HTERT RPE-1 (cell line): ENCODE measurements around the gene ACTR8.
"Not testable (repeated sequence)": the region's sequence is repeated elsewhere in the genome, so short reads cannot be mapped to it uniquely, and the experiment has no call there.

Source experiments
- in situ Hi-C: fragments of 300-500 bp; cut with MboI; formaldehyde crosslinking; loops from 4 replicates; pipeline ENCODE4 v1.14.3; 2020; ENCODE audit warnings: low sequenced_read_pairs

Gene ACTR8, protein sequence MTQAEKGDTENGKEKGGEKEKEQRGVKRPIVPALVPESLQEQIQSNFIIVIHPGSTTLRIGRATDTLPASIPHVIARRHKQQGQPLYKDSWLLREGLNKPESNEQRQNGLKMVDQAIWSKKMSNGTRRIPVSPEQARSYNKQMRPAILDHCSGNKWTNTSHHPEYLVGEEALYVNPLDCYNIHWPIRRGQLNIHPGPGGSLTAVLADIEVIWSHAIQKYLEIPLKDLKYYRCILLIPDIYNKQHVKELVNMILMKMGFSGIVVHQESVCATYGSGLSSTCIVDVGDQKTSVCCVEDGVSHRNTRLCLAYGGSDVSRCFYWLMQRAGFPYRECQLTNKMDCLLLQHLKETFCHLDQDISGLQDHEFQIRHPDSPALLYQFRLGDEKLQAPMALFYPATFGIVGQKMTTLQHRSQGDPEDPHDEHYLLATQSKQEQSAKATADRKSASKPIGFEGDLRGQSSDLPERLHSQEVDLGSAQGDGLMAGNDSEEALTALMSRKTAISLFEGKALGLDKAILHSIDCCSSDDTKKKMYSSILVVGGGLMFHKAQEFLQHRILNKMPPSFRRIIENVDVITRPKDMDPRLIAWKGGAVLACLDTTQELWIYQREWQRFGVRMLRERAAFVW

DNA sequence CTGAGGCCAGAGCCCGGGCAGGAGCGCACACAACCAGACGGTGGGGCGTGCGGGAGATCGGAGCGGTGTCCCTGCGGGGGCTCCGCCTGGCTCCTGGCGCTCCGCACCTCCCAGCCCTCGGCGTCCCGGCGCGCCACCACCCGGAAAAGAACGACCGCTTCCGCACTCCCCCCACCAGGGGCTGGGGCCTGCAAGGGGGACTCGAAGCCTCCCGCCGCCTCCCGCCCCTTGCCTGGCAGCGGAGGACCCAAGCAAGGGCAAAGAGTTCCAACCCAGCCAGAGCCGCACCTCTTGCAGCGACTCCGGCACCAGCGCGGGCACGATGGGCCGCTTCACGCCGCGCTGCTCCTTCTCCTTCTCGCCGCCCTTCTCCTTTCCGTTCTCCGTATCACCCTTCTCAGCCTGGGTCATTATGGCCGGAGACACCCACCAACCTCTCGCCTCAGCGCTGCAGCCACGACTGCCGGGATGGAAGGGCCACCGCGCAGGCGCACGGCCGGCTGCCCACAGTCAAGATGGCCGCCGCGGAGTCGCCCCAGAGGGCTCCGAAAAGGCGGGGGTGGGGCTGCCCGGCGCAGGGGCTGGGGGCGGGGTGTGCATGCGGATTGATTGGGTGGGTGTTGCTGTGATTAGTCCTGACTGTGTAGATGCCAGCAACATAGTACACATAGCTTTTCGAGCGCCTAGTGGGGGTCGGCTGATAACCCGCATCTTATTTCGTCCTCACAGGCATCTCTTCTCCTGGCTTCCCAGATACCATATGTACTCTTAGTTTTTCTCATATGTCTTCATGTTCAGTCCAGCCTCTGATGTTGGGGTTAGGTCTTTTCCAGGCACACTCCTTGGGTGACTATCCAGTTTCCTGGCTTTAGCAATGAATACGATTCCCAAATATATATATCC is at the start of gene ACTR8:
Gene ACTR8 (minus strand): TSS at position 462 of the 903 bp plus-strand sequence. CDS start 51 bp downstream, at position 411.
- in situ Hi-C loops = no loop called here

DNA sequence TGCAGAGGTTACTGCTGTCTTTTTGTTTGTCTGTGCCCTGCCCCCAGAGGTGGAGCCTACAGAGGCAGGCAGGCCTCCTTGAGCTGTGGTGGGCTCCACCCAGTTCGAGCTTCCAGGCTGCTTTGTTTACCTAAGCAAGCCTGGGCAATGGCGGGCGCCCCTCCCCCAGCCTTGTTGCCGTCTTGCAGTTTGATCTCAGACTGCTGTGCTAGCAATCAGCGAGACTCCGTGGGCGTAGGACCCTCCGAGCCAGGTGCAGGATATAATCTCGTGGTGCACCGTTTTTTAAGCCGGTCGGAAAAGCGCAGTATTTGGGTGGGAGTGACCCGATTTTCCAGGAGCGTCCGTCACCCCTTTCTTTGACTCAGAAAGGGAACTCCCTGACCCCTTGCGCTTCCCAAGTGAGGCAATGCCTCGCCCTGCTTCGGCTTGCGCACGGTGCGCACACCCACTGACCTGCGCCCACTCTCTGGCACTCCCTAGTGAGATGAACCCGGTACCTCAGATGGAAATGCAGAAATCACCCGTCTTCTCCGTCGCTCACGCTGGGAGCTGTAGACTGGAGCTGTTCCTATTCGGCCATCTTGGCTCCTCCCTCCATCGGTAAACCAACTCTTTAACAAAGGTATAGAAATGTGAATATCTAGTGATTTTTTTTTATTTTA is 45.4 kb upstream of the ACTR8 start:
- in situ Hi-C loops = not testable (repeated sequence)

DNA sequence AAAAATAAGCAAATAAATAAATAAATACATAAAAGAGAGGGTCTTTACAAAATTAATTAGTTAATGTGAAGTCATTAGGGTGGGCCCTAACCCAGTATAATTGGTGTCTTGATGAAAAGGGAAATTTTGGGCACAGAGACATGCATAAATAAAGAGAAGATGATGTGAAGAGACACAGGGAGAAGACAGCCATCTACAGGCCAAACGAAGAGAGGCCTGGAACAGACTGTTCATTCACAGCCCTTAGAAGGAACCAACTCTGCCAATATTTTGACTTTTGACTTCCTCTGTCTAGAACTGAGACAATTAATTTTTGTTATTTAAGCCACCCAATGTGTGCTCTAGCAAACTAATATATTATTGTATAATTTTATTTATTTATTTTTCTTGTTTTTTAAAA is 39.3 kb upstream of the ACTR8 start:
- in situ Hi-C loops = no loop called here

DNA sequence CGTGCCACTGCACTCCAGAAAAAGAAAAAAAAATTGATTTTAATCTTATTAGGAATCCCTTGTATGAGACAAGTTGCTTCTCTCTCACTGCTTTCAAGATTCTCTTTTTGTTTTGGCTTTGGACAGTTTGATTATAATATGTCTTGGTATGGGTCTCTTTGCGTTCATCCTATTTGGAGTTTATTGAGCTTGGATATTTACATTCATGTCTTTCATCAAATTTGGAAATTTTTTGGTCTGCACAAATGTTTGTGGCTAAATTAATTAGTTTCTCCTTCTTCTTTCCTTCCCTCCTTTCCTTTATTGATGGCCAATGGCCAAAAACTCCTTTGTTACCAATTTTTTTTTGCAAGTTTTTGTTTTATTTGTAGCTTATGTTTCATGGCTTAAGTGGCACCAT is 37.8 kb upstream of the ACTR8 start:
- in situ Hi-C loops = no loop called here

DNA sequence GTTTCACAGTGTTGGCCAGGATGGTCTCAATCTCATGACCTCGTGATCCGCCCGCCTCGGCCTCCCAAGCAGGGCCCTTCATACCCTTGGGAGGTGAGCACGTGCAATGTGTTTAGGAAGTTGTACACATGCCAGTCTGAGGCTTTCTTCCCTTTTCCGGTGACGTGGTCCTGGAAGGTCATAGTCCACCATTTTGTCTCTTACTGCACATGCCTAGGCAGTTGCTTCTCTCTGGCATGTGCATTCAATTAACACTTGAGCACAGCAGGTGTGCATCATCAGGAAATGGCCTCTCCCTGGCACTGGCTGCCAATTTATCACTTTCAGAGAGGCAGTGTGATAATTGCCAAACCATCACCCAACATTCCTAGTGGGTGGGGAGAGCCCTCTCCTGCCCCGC is 31.4 kb upstream of the ACTR8 start:
- in situ Hi-C loops = no loop called here

DNA sequence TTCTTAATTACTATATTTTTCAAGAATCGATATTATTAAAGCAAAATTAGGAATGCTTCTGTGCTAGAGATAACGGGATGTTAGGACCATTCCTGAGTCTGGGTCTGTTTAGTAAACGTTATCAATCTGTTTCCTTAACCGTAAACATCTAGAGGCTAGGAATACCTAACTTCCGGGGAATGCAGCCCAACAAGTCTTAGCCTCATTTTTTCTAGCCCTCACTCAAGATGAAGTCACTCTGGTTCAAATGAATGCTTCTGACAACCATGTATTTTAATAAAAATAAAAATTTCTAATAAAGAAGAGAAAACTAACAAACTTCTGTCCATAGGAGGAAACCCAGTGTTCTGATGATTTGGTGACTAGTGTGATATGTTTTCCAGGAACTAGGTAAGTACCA is 20.8 kb upstream of the ACTR8 start:
- in situ Hi-C loops = no loop called here

DNA sequence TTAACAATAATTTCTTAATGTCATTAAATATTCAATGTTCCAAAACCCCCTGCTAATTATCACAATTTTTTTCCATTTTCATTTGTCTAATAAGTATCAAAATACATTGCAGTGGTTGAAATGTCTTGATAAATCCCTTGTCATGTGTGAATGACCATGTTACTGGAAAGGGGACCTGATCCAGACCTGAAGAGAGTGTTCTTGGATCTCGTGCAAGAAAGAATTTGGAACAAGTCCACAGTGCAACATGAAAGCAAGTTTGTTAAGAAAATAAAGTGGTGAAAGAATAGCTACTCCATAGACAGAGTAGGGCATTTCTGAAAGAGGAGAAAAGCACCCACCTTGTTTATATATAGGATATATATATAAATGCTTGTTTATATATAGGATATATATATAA is 20.1 kb upstream of the ACTR8 start:
- in situ Hi-C loops = no loop called here

DNA sequence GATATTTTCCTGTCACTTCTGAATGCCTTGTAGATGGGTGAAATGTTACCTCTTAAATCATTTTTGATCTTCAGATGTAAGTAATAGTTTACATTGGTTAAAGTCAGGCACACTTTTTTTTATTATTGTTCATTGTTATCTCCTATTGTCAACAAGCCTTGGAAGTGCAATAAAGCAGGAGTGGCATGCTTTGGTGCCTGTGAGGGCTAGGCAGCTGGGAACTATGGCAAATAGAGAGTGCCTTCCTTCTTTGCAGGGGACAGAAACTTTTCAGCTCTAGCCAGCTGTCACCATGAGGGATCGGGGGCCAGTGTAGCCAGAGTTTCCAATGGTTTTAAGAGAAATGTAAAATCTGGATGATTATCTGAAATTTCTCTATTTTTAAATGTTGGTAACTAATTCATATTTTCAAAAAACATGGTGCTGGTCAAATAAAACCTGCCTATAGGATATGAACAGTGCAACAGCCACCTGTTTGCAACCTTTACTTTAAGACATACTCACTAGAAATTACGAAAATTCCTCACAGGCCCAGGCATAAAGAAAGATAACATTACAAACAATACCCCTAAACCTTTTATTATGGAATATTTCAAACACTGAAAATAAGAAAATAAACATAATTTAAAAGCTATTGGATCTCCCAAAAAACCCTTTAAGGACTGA is 18.8 kb upstream of the ACTR8 start:
- in situ Hi-C loops = no loop called here

DNA sequence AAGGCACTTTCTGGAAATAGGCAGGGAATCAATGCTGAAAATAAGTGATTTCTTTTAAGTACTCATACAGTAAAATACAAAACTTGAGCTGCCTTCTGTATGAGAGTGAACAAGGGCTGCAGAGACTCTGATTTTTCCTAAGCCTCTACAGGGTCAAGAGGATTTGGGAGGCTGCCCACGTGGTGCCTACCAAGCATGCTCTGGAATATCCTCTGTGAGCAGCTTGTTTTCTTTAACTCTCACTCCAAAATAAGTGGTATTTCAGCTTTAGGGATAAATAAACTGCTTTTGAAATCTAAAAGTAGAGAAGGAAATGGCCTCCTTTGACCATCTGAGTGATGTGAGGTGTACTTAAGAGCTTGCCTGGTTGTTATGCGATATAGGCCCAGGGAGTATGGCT is 17.8 kb upstream of the ACTR8 start:
- in situ Hi-C loops = no loop called here

DNA sequence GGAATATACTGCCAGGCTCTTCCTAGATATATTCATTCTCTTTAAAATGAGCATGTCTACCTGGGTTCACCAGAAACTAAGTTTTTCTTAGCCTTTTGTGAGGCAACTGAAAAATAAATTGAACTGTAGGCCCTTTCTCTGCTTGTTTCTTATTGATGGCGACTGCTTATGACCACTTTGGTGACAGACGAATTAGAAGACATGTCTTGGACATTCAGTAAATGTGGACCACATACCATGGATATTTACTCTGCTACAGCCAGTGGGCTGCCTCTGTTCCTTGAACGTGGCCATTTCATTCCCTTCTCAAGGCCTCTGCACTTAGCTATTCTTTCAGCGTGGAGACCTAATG is 10.3 kb upstream of the ACTR8 start:
- in situ Hi-C loops = no loop called here

DNA sequence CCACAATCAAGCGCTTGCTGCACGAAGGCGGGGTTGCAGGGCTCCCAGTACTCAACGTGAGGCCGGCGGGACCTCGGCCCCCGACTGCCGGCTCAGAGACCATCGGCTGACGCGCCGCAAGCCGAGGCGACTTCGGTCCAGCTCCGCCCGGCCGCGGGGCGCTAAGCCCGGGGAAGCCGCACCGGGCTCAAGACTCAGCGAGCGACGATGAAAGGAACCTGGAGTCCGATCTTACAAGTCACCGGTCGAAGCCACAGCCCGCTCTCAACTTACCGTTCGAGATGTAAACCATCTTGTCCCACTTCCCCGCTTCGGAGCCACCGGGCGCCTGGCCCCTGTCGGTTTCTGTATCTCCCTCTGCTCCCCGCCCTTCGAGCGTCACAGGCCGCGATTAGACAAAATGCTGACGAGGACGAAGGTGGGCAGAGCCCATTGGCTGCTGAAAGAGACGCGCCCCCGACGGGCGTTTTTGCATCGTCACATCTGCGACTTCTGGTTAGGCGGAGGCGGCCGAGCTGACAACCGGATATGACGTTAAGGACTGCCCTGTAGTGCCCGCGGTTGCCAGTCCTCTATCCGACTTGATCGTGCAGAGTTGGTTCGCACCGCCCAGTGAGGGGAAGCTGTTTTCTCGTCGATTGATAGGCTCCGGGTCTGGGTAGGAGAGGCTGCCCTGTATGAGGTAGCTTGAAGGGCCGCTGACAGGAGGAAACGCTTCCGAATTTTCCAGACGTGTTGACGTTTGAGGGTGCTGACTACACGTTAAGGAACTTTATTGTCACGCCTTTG is 9.7 kb upstream of the ACTR8 start, which contains the start of gene SELENOK:
Gene SELENOK (minus strand): TSS at position 363 of the 789 bp plus-strand sequence.
- in situ Hi-C loops = no loop called here

DNA sequence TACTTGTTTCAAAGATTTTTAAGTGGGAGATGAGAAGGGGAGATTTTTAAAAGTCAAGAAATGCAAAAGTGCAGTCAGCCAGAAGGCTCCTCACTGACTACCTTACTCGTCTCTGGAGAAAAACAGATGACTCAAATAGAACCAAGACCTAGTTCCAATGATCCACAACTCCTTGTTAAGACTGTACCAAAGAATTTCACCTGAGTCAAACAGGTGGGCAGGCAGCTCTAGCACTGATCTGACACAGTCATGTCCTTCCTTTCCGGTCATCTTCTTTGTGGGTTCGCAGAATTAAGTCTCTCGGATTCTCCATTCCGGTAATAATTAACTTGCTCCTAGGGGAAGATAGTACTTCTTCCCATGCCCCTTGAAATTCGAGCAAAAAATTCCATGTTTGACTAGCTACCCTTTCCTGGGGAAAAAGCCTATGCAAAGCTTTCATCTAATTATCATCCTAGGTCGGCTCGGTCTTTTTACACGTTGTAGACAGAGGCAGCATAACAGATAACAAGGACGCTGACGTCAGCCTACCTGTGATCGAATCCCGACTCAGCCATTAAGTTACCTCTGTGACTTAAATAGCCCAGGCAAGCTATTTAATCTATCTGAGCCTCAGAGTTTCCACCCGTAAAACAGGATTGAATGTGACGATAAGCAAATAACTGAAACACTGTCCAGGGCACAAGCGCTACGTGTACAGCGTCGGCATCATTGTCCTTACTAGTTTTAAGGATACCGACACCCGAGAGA is 8.9 kb upstream of the ACTR8 start:
- in situ Hi-C loops = no loop called here

DNA sequence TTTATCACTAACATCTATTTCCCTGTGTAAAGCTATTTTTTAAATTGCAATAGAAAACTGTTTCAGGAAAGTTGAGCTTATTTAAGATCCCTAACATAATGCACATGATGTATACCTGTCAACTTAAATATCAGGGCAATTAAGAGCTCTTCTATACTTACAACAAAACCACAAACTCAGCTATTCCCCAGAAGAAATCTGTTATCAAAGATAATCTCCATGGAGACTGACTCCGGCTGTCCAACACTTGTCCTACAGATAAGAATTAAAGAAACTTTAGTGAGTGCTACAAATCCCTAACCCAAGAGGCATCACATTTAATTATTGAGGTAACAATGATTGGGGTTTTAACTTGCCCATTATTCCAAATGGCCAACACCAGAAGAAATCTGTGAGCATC is 6.3 kb upstream of the ACTR8 start:
- in situ Hi-C loops = no loop called here

DNA sequence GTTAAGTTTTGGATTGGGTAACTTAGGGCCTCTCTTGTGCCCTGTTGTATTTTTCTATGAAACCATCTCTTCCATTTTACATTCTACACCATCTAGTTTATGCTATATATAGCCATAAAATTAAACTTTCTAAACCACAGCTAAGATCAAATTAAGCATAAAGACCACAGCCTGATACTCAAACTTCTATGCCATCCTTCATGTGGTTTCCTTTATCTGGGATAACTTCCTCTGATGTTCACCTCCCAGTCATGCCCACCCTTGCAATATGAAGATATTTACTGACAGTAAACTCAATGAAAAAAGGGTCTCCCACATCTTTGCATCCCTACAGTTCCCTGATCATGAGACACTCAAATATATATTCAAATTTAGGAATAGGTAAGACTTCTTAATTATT is 5.5 kb upstream of the ACTR8 start:
- in situ Hi-C loops = no loop called here

DNA sequence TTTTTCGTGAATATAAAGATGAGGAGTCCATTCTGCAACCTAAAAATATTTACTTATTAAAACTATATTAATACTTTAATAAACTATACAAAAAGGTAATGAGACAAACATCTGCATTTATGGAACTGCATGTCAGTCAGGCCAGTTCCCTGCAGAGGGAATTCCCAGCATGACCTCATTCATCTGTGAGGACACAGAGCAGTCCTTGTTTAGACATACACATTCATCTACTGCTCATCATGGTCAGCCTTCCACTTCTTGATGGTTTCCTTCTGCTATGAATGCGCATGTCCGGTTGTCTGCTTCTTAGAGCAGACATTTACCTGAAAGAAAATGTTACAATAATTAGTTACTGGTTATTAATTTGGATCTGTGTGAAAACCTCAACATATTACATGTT is 3.3 kb upstream of the ACTR8 start:
- in situ Hi-C loops = no loop called here

DNA sequence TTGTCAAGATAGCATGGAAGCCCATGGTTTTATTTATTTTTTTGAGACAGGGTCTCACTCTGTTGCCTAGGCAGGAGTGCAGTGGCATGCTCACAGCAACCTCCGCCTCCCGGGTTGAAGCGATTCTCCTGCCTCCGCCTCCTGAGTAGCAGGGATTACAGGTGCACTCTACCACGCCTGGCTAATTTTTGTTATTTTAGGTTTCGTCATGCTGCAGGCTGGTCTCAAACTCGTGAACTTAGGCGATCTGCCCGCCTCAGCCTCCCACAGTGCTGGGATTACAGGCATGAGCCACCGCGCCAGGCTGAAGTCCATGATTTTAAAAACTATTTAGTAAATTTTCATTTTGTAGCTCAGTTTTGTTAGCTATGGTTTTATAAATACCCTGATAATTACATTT is 2.7 kb upstream of the ACTR8 start:
- in situ Hi-C loops = no loop called here

DNA sequence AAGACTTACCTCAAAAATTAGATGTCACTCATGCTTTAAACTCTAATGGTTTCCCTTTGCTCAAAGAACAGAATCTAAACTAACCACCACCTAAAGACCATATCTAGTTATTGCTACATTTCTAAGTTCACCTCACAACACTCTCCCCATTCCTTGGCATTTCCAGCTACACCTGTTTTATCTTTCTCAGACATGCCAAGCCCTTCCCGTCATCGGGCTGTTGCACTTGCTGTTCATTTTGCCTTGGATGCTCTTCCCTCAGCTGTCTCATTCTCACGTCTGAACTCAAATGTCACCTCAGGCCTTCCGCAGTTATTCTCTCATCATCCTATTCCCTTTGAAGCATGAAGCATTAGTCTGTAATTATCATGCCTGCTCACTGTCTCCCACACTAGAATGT is 1.1 kb upstream of the ACTR8 start:
- in situ Hi-C loops = no loop called here

DNA sequence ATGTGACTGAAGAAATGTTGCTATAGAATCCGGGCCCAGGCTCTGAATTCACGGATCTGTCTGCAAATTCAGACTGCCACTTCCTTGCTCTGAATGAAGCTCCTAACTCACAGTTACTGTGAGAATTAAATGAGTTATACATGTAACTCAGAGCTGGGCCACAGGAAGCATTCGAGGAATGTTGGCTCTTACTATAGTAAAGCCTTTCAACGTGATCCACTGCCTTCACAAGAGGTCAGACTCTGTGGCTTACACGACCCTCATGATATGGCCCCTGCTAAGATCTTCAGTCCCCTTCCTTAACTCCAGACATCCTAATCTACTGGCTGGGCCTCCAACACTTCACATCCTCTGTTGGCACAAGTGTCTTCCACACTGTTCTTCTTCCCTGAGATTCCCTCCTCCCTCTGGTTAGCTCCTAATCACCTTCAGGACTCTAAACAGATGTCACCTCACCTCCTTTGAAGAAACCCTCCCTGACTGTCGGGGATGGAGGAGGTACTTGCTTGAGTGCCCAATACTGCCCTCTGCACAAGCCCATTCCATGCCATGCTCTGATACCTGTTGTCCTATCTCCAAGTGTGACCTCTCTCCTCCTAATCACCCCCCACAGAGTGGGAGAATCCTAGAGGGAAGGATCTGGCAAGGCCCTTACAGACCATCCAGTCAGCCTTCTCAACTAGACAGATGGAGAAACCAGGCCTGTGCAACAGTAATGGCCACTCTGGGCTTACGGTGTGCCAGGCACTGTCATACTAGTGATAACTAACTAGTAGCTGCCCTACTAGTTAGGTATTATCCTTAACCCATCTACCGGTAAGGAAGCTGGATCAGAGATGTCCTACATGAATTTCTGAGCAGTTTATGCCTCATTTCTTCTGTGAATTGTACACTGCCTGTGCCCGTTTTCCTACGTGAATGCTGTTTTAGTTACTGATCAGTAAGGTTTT is 1.3 kb downstream of the ACTR8 start:
- in situ Hi-C loops = no loop called here
